H1 (cell line): Measurements from ENCODE around the gene HLF. TPM values are rescaled to one million over a fixed set of nuclear protein-coding genes. Genes with fewer than 3 reads are reported as not detected.

Source experiments
- CTCF ChIA-PET: fragments of 300-600 bp; sonication (Branson Sonifier 250); formaldehyde crosslinking; loops from one replicate; lab custom pipeline; 2021; ENCODE audit not compliant: partially characterized antibody; lab: Charles Lee
- POLR2A ChIA-PET: fragments of 300-600 bp; sonication (Branson Sonifier 250); formaldehyde crosslinking; loops from one replicate; lab custom pipeline; 2021; ENCODE audit warnings: inconsistent platforms; ENCODE audit not compliant: partially characterized antibody; lab: Charles Lee
- DNase-seq, 2 experiments: peaks; one replicate each; pipeline versions ENCODE4 v3.0.0 to v3.0.0-alpha.2; 2010 to 2022; ENCODE audit warnings: low spot score in 2 of 2, low read depth in 1 of 2, mixed read lengths in 1 of 2
- FAIRE-seq: peaks from 2 replicates; lab custom pipeline; 2011; peaks lifted over from hg19 to GRCh38; lab: Jason Lieb, UNC
- H2AFZ ChIP-seq: 2 replicates; pipeline ENCODE4 v1.8.1; 2012; ENCODE audit warnings: low read length, inconsistent platforms
- H2AK5ac ChIP-seq: 2 replicates; pipeline ENCODE4 v1.6.1; 2013; ENCODE audit warnings: low read depth, low read length
- H2BK120ac ChIP-seq: replicated peaks from 2 replicates; pipeline ENCODE3; 2013; ENCODE audit warnings: low read depth, low read length, inconsistent platforms
- H2BK12ac ChIP-seq: 2 replicates; pipeline ENCODE4 v1.6.1; 2013; ENCODE audit warnings: low read depth, low read length
- H2BK15ac ChIP-seq: 2 replicates; pipeline ENCODE4 v1.6.1; 2013; ENCODE audit warnings: low read length
- H2BK20ac ChIP-seq: 2 replicates; pipeline ENCODE4 v1.6.1; 2013; ENCODE audit warnings: low read length
- H2BK5ac ChIP-seq: 2 replicates; pipeline ENCODE4 v1.6.1; 2013; ENCODE audit warnings: low read depth, low read length
- H3K14ac ChIP-seq: 2 replicates; pipeline ENCODE4 v1.6.1; 2013; ENCODE audit warnings: inconsistent platforms; ENCODE audit not compliant: insufficient read length
- H3K18ac ChIP-seq: 2 replicates; pipeline ENCODE4 v1.6.1; 2013; ENCODE audit warnings: low read length; ENCODE audit errors: extremely low read depth
- H3K23ac ChIP-seq: 2 replicates; pipeline ENCODE4 v1.6.1; 2013; ENCODE audit warnings: inconsistent platforms; ENCODE audit not compliant: insufficient read length
- H3K23me2 ChIP-seq: 2 replicates; pipeline ENCODE4 v1.6.1; 2013; ENCODE audit warnings: low read depth, low read length
- H3K27ac ChIP-seq: 2 replicates; pipeline ENCODE4 v1.6.1; 2011; ENCODE audit warnings: low read depth, low read length, inconsistent platforms
- H3K27me3 ChIP-seq, 4 experiments: replicated peaks in 1 of 4; 1 replicate in 1 of 4; 2 replicates in 3 of 4; pipeline versions ENCODE4 v1.6.1 to v1.8.1; 2011 to 2013; ENCODE audit warnings: low read length in 3 of 4, mild to moderate bottlenecking in 3 of 4, inconsistent platforms in 2 of 4, mixed read lengths in 2 of 4, moderate library complexity in 1 of 4; ENCODE audit not compliant: control insufficient read depth in 3 of 4, insufficient read depth in 3 of 4; ENCODE audit errors: extremely low read depth in 1 of 4
- H3K36me3 ChIP-seq, 4 experiments: 2 replicates each; pipeline versions ENCODE4 v1.6.1 to v1.8.1; 2011 to 2013; ENCODE audit warnings: mild to moderate bottlenecking in 4 of 4, low read length in 3 of 4, moderate library complexity in 2 of 4, control low read depth in 1 of 4, inconsistent platforms in 1 of 4; ENCODE audit not compliant: insufficient read depth in 4 of 4, control insufficient read depth in 2 of 4
- H3K4ac ChIP-seq: replicated peaks from 2 replicates; pipeline ENCODE3; 2013; ENCODE audit warnings: low read length, low read depth, mixed read lengths, inconsistent platforms; ENCODE audit not compliant: insufficient read length
- H3K4me1 ChIP-seq, 4 experiments: replicated peaks in 1 of 4; 1 replicate in 1 of 4; 2 replicates in 3 of 4; pipeline versions ENCODE4 v1.6.1 to v1.8.1; 2011 to 2013; ENCODE audit warnings: low read length in 3 of 4, inconsistent platforms in 2 of 4, mixed read lengths in 1 of 4; ENCODE audit not compliant: insufficient read depth in 4 of 4, control insufficient read depth in 3 of 4
- H3K4me2 ChIP-seq, 2 experiments: 2 replicates each; pipeline versions ENCODE4 v1.6.1 to v1.8.1; 2011 to 2013; ENCODE audit warnings: low read depth in 2 of 2, low read length in 2 of 2, control low read depth in 1 of 2, inconsistent platforms in 1 of 2, mild to moderate bottlenecking in 1 of 2; ENCODE audit not compliant: insufficient read depth in 1 of 2
- H3K4me3 ChIP-seq, 4 experiments: fragments of 200-600, 300-600 bp in 1 of 4; sonication (generic), shearing (Covaris generic), sonication (Bioruptor Twin) in 1 of 4; 2 replicates each; pipeline versions ENCODE4 v1.5.1 to v1.8.1; 2011 to 2016; ENCODE audit warnings: low read length in 4 of 4, low read depth in 3 of 4, control low read depth in 2 of 4, inconsistent platforms in 2 of 4, mild to moderate bottlenecking in 2 of 4, mixed read lengths in 1 of 4, moderate library complexity in 1 of 4; ENCODE audit not compliant: insufficient read depth in 2 of 4; ENCODE audit errors: extremely low read depth in 1 of 4
- H3K56ac ChIP-seq: replicated peaks from 2 replicates; pipeline ENCODE3; 2013; ENCODE audit warnings: low read depth, mild to moderate bottlenecking, mixed read lengths, low read length, inconsistent platforms; ENCODE audit not compliant: insufficient read length
- H3K79me1 ChIP-seq: 2 replicates; pipeline ENCODE4 v1.6.1; 2013; ENCODE audit warnings: low read depth, low read length, control low read depth
- H3K79me2 ChIP-seq, 2 experiments: 2 replicates each; pipeline versions ENCODE4 v1.6.1 to v1.8.1; 2012 to 2013; ENCODE audit warnings: low read length in 2 of 2, mild to moderate bottlenecking in 2 of 2, inconsistent platforms in 1 of 2; ENCODE audit not compliant: insufficient read depth in 2 of 2, control insufficient read depth in 1 of 2
- H3K9ac ChIP-seq, 4 experiments: replicated peaks in 1 of 4; 1 replicate in 1 of 4; 2 replicates in 3 of 4; pipeline versions ENCODE4 v1.6.1 to v1.8.1; 2011 to 2013; ENCODE audit warnings: low read depth in 3 of 4, low read length in 3 of 4, control low read depth in 2 of 4, mild to moderate bottlenecking in 2 of 4, moderate library complexity in 2 of 4, inconsistent platforms in 1 of 4; ENCODE audit errors: extremely low read depth in 1 of 4
- H3K9me3 ChIP-seq, 2 experiments: 2 replicates each; pipeline versions ENCODE4 v1.6.1 to v1.8.1; 2012 to 2013; ENCODE audit warnings: mild to moderate bottlenecking in 2 of 2, moderate library complexity in 2 of 2, control low read depth in 1 of 2, inconsistent platforms in 1 of 2, low read depth in 1 of 2, low read length in 1 of 2, mixed read lengths in 1 of 2; ENCODE audit not compliant: insufficient read depth in 2 of 2
- H4K20me1 ChIP-seq, 2 experiments: replicated peaks in 1 of 2; 2 replicates each; pipeline versions ENCODE3 to v1.8.1; 2011 to 2013; ENCODE audit warnings: inconsistent platforms in 2 of 2, low read length in 2 of 2, mild to moderate bottlenecking in 1 of 2; ENCODE audit not compliant: insufficient read depth in 2 of 2, control insufficient read depth in 1 of 2
- H4K5ac ChIP-seq: 2 replicates; pipeline ENCODE4 v1.6.1; 2013; ENCODE audit warnings: low read length, low read depth, mixed read lengths, inconsistent platforms; ENCODE audit not compliant: insufficient read length
- H4K8ac ChIP-seq: 2 replicates; pipeline ENCODE4 v1.8.0; 2013; ENCODE audit warnings: mild to moderate bottlenecking, moderate library complexity, low read length, inconsistent platforms; ENCODE audit not compliant: insufficient read depth; ENCODE audit errors: extremely low read depth
- H4K91ac ChIP-seq: replicated peaks from 2 replicates; pipeline ENCODE3; 2013; ENCODE audit warnings: low read length, mixed read lengths, inconsistent platforms; ENCODE audit not compliant: insufficient read length
- ASH2L ChIP-seq: fragments of 200-600, 300-600 bp; sonication (generic); IDR thresholded peaks from one replicate; pipeline ENCODE4 v1.7.1; 2017; ENCODE audit warnings: low read length
- ATF2 ChIP-seq: IDR thresholded peaks from 2 replicates; pipeline ENCODE4 v1.6.1; 2012; ENCODE audit warnings: low read length, inconsistent platforms
- ATF3 ChIP-seq: IDR thresholded peaks from 2 replicates; pipeline ENCODE4 v1.6.1; 2011; ENCODE audit warnings: low read depth, mild to moderate bottlenecking, low read length; ENCODE audit not compliant: insufficient read depth
- CHD1 ChIP-seq: IDR thresholded peaks from 2 replicates; pipeline ENCODE4 v1.6.1; 2012; ENCODE audit warnings: low read depth, low read length, improper control_type of control experiment
- CTCF ChIP-seq, 3 experiments: IDR thresholded peaks; 1 replicate in 2 of 3; 2 replicates in 1 of 3; pipeline versions ENCODE4 v1.5.1 to v1.6.1; 2011; ENCODE audit warnings: low read length in 3 of 3, mild to moderate bottlenecking in 3 of 3, inconsistent platforms in 2 of 3, low read depth in 1 of 3, moderate library complexity in 1 of 3; ENCODE audit not compliant: insufficient read depth in 1 of 3; ENCODE audit errors: control extremely low read depth in 1 of 3
- MAFK ChIP-seq: IDR thresholded peaks from 2 replicates; pipeline ENCODE4 v1.6.1; 2012; ENCODE audit warnings: low read depth, mild to moderate bottlenecking, improper control_type of control experiment, low read length
- NANOG ChIP-seq: IDR thresholded peaks from 2 replicates; pipeline ENCODE4 v1.6.1; 2011; ENCODE audit warnings: low read length, low read depth, mild to moderate bottlenecking, inconsistent platforms; ENCODE audit not compliant: insufficient read depth, poor library complexity, severe bottlenecking
- RFX5 ChIP-seq: IDR thresholded peaks from 2 replicates; pipeline ENCODE4 v1.6.1; 2011; ENCODE audit warnings: low read depth, low read length, improper control_type of control experiment, borderline replicate concordance
- TBP ChIP-seq: IDR thresholded peaks from 2 replicates; pipeline ENCODE4 v1.6.1; 2011; ENCODE audit warnings: low read depth, low read length, improper control_type of control experiment
- WGBS, 2 experiments: shearing (Covaris generic) in 1 of 2; methylation state at CpG; one replicate each; pipeline versions ENCODE4 v1.1.6 to v1.1.7; 2013 to 2015; ENCODE audit warnings: low lambda C conversion rate in 2 of 2, mixed read lengths in 2 of 2, inconsistent platforms in 1 of 2, low coverage in 1 of 2, missing lambda C conversion rate in 1 of 2; ENCODE audit not compliant: insufficient replicate concordance in 2 of 2, insufficient coverage in 1 of 2, insufficient read length in 1 of 2; ENCODE audit errors: extremely low coverage in 1 of 2, missing lambda C conversion rate in 1 of 2; 5-methylcytosine and 5-hydroxymethylcytosine counted together
- polyA plus RNA-seq, 7 experiments: library from polyadenylated mRNA; depleted of rRNA in 3 of 7; stranded (reverse) in 5 of 7; unstranded in 2 of 7; fragments of >200 nt in 5 of 7; fragments of 200-250 nt in 2 of 7; gene quantifications; 1 replicate in 5 of 7; 2 replicates in 1 of 7; 4 replicates in 1 of 7; pipeline versions ENCODE4 v1.2.1 to v1.2.3, GENCODE V29; 2011 to 2013; ENCODE audit warnings: missing spikeins in 2 of 7, mixed read lengths in 2 of 7
- total RNA-seq: library from RNA; stranded (reverse); fragmentation: NEBNext Ultra II Directional; extraction: Animal tissue kit (Norgen Biotek cat#: 25700); gene quantifications from 2 replicates; pipeline ENCODE4 v1.2.1, GENCODE V29; 2021

The HLF gene
- total and polyA plus RNA-seq, 2 of the 8 experiments (the other 6 are each of a cell fraction or from before 2014, with no cell fraction given) = 0.39 to 0.60 TPM

- Histone ChIP-seq H3K27me3 (no peaks in the 10 kb centered on the region), H2AFZ (no peak overlapping the region), H3K79me2 (no peaks in the 10 kb centered on the region), H3K4me2 (no peak overlapping the region), H2BK5ac (no peak overlapping the region), H3K18ac (no peak overlapping the region), H4K5ac (no peak overlapping the region), H4K8ac (no peak overlapping the region), H2BK20ac (no peak overlapping the region), H3K4me3 (no peak overlapping the region), H2AK5ac (no peak overlapping the region), H3K23ac (no peak overlapping the region), H3K9me3 (peaks cover 2 to 3% of the 10 kb centered on the region in 2 experiments; a peak in 1 of 4 replicates), H3K56ac (no peak overlapping the region), H3K79me1 (no peaks in the 10 kb centered on the region), H2BK15ac (no peak overlapping the region), H3K4me1 (peaks cover 0 to 5% (median 1%) of the 10 kb centered on the region in 4 experiments; a peak in 4 of 7 replicates), H4K91ac (no peak overlapping the region), H3K27ac (no peak overlapping the region), H3K14ac (no peak overlapping the region), H3K36me3 (no peaks in the 10 kb centered on the region), H2BK12ac (no peak overlapping the region), H3K4ac (no peak overlapping the region), H4K20me1 (no peaks in the 10 kb centered on the region), H3K9ac (no peak overlapping the region), H2BK120ac (no peak overlapping the region), H3K23me2 (no peaks in the 10 kb centered on the region)
- 88% methylated on average over 3 of the region's 3 CpGs; no CpG with 5 or more reads in 1 of the 2 experiments for WGBS, 2 experiments
- ChIA-PET POLR2A (no interaction called here), CTCF (interaction anchor here (1.0 to 5.3 kb wide), 4 partner anchors 9 to 351 kb away, joined by 3 to 39 read pairs (median 5); no protein-coding TSS in a partner anchor)
- FAIRE-seq (no peak), DNase-seq (no peak)
- no peak for TF ChIP-seq CTCF (IDR thresholded peaks at IDR 0.05; ENCODE audit: control extremely low read depth in 1 of 3, insufficient read depth in 1 of 3, low read depth in 1 of 3, low read length in 3 of 3)
- TF ChIP-seq MAFK = no peak
- no peak for TF ChIP-seq TBP
- no peak for TF ChIP-seq CHD1
- no peak for TF ChIP-seq ATF2
- no peak for TF ChIP-seq RFX5
- TF ChIP-seq ASH2L = no peak
- no peak for TF ChIP-seq ATF3
- no peak for TF ChIP-seq NANOG
Measured at GRCh38 chr17:55344514-55344997, 79.8 kb downstream of the HLF start.
